ENCODE measurements around the gene YIPF2.
"Not testable (repeated sequence)": the region's sequence is repeated elsewhere in the genome, so short reads cannot be mapped to it uniquely, and the experiment has no call there.

Gene YIPF2

GRCh38 chr19:10928563-10929401 lies at the start of gene YIPF2, which contains the start of gene TIMM29:
Gene YIPF2 (minus strand): TSS chr19:10928639. CDS start chr19:10928410, 229 bp downstream.
Gene TIMM29 (plus strand): TSS chr19:10928811. CDS start chr19:10928823, 12 bp downstream.
- DNase-seq (ENCODE audit: low read depth in 2 of 2) = peak; percentile 97 to 98

- DNase-seq (ENCODE audit: low read depth in 2 of 2) = no peak
Measured at GRCh38 chr19:10977742-10978092, 49.3 kb upstream of the YIPF2 start.

DNA sequence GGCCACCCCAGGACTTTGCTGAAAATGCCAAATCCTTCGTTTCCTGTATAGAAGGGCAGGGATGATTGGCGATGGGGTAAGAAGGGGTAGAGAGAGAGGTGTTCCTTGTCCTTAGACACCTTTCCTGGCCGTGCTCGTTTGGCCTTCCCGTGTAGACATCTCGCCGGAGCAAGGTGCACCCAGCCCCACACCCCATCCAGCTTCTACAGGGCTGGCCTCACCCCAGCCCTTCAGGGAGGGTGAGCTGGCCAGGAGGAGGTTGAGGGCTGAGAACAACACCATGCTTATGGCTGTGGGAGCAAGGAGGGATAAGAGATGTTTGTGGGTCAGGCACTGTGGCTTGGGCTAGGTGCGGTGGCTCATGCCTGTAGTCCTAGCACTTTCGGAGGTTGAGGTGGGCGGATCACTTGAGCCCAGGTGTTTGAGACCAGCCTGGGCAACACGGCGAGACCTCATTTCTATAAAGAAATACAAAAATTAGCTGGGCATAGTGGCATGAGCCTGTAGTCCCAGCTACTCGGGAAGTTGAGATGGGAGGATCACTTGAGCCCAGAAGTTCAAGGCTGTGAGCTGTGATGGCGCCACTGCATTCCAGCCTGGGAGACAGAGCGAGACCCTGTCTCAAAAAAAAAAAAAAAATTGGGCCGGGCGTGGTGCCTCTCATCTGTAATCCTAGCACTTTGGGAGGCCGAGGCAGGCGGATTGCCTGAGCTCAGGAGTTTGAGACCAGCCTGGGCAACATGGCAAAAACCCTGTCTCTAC lies 47.9 kb upstream of the YIPF2 start:
- no peak for DNase-seq (ENCODE audit: low read depth in 2 of 2)

DNA sequence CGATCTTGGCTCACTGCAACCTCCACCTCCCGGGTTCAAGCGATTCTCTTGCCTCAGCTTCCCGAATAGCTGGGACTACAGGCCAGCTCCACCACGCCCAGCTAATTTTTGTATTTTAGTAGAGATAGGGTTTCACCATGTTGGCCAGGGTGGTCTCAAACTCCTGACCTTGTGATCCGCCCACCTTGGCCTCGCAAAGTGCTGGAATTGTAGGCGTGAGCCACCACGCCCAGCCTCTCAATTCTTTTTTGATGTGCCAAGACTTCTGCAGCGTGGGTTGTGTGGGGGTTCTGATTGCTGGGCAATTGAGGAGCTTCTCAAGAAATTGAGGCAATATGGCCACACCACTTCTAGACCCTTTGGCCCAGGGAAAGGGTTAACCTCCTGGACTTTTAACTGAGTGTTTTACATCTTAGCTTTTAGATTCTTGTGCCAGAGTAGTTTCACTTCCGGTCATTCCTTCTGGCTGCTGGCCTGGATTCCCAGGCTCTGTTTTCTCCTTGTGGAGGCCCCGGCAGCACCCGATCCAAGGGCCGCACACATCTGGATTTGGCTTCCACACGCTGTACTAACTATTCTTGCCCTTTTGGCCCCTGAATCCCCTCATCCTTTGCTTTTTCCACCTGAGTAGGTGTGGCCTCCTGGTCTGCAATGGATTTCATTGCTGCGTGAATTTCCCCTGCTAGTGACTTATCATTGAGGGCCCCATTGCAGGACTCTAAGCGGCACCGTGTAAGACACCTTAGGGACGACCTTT lies 47.1 kb upstream of the YIPF2 start:
- no peak for DNase-seq (ENCODE audit: low read depth in 2 of 2)

DNA sequence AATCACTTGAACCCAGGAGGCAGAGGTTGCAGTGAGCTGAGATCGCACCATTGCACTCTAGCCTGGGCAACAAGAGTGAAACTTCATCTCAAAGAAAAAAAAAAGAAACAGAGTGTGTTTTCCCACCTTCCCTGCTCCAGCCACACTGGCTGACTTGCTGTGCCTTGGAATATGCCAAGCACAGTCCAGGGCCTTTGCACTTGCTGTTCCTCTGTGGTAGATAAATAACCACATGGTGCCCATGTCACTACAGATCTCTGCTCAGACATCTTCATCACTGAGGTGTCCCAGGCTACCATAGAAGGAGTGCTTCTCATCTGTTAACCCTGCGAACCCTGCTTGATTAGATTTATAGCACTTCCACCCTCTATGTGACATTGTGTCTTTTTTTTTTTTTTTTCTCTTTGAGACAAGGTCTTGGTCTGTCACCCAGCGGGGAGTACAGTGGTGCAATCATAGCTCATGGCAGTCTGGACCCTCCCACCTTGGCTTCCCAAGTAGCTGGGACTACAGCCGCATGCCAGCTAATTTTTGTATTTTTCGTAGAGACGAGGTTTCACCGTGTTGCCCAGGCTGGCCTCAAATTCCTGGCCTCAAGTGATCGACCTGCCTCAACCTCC lies 42.8 kb upstream of the YIPF2 start:
- DNase-seq (ENCODE audit: low read depth in 2 of 2) = no peak

DNA sequence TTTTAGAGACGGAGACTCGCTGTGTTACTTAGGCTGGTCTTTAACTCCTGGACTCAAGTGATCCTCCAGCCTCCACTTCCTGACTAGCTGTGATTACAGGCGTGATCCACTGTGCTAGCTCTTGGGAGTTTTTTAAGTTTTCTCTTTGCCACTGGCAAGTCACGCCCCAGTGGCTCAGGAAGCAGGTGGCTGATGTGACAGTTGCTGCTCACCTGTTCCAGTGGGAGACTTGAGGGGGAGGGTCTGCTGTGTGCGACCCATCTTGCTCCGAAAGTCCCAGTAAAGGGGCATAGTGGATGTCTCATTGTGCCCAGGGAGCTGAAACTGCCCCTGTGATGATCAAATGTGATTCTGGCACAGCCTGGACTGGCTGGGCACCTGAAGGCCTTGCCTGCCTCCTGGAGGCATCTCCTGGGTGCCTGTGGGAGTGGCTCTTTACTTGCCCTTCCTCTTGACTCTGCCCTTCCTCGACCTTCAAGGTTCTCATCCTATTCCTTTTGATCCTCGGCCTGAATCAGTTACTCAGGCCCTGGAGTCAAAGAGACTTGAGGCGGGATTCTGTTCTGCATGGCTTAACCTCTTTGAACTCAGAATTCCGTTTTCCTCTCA lies 40.2 kb upstream of the YIPF2 start:
- no peak for DNase-seq (ENCODE audit: low read depth in 2 of 2)

DNA sequence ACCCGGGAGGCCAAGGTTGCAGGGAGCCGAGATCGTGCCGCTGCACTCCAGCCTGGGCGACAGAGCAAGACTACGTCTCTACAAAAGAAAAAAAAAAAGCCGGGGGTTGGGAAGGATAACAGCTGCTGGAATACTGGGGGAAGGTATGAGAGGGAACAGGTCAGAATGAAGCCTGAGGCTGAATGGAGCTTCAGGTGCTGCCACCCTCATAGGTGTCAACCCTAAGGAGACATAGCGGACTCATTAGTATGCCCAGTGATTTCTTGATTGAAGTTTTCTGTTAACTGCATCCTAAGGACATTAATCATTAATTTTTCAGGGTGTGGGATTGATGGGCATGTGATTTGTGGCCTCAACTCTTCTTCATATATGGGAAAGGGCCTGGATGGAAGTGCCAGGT lies 38.4 kb upstream of the YIPF2 start:
- no peak for DNase-seq (ENCODE audit: low read depth in 2 of 2)

- DNase-seq (ENCODE audit: low read depth in 2 of 2) = no peak
Measured at GRCh38 chr19:10965398-10965797, 37.0 kb upstream of the YIPF2 start.

DNA sequence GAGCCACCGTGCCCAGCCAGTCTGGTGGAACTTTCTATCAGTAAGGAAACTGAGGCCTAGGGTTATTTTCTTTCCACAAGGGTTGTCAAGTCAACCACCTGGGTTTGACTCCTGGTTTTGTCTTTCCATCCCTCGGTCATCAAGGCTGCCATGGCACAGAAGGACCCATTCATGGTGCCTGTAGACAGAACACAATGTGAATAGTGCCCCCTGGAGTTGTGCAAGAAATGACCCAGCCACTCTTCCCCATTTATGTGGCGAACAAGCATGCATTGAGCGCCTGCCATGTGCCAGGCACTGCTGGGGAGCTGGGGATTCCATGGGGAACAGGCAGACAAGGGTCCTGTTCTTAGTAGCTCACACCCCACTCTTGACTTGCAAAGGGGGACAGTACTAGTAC lies 36.5 kb upstream of the YIPF2 start:
- DNase-seq (ENCODE audit: low read depth in 2 of 2) = no peak

DNA sequence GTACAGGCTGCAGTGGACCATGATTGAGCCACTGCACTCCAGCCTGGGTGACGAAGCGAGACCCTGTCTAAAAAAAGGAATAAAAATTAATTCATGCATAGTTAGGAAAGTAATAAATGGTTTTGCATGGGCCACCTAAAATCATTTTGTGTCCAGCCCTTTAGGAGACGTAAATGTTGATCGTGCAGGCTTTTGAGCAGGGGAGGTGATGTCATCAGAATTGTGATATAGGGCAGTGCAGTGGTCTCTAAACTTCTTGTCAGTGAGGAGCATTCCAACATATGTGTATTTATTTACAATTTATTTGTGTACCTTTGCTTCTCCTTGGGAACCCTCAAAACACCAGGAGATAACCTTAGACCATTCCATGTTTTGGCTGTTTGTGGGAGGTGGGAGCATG lies 35.4 kb upstream of the YIPF2 start:
- no peak for DNase-seq (ENCODE audit: low read depth in 2 of 2)

DNA sequence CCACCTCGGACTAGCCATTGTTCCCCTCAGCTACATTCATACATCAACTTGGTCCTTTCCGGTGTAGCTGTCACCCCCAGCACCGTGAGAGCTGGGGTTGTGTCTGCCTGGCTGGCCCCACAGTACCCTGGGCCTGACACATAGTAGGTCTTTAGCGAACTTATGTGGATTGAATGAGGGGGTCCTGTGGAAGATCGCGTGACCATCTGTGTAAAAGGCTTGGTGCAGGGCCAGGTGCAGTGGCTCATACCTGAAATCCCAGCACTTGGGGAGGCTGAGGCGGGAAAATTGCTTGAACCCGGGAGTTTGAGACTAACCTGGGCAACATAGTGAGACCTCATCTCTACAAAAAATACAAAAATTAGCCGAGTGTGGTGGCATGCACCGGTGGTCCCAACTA lies 34.4 kb upstream of the YIPF2 start:
- no peak for DNase-seq (ENCODE audit: low read depth in 2 of 2)

DNA sequence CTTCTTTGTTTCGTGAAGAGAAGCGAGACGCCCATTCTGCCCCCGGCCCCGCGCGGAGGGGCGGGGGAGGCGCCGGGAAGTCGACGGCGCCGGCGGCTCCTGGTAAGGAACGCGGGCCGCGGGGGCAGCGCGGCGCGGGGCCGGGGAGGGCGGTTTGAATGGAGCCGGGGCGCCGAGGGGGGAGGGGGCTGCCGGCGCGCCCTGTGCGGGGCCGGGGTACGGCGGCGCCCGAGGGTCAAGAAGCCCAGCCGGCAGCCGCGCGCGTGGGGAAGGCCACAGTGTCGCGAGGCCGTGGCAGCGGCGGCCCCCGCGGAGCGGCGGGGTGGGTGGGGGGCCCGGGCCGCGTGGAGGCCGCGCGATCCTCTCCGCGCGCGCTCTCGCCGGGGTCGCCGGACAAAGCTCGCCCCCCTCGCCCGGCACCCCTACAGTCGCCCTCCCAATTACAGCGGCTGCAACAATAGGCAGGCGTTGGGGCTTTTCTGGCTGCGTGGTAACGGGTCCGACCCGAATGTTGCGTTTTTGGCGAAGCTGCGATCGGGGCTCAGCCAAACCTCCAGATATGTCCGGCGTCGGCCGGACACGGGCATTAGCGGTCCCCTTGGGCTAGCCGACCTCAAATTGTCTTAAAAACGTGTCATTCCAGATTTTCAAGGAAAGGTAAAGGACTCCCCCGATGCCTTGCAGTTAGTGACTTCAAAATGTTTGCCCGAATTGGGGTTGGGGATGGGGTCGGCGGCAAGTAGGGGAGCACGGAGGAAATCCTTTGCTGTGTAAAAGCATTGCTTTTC lies 32.8 kb upstream of the YIPF2 start:
- DNase-seq (ENCODE audit: low read depth in 2 of 2) = no peak

DNA sequence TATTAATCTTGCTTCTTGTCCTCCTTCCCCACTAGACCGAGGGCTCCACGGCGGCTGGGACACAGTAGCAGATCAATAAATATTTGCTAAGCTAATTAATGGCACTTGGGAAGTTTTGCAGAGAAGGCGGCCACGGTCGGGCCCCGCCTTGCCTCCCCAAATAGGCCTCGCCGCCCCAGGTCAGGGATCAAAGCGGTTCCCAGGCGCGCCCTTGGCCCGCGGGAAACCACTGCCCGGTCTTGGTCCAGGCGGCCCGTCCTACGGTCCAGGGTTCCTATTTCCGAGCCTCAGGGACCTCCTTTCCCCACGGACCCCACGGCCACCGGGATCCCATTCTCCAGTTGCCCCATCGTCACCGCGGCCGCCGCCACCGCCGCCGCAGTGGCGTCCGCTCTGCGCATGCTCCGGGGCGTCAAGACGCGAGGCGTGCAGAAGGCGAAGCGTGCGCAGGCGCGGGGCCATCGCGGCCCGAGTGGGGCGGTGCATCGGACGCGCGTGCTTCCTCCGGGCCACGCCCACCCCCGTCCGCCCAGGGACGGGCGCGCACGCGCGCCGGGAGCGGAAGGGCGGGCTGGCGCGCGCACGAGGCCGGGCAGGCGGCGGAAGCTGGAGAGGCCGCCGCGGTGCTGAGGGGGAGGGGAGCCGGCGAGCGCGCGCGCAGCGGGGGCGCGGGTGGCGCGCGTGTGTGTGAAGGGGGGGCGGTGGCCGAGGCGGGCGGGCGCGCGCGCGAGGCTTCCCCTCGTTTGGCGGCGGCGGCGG lies 32.1 kb upstream of the YIPF2 start, which contains the start of gene SMARCA4:
SMARCA4 (plus strand) TSS at position 717 of the 759 bp plus-strand sequence. CDS start 23,122 bp downstream, outside the sequence.
- DNase-seq (ENCODE audit: low read depth in 2 of 2) = peak; percentile 93

- DNase-seq (ENCODE audit: low read depth in 2 of 2) = not testable (repeated sequence)
Measured at GRCh38 chr19:10959277-10959968, 31.0 kb upstream of the YIPF2 start.

DNA sequence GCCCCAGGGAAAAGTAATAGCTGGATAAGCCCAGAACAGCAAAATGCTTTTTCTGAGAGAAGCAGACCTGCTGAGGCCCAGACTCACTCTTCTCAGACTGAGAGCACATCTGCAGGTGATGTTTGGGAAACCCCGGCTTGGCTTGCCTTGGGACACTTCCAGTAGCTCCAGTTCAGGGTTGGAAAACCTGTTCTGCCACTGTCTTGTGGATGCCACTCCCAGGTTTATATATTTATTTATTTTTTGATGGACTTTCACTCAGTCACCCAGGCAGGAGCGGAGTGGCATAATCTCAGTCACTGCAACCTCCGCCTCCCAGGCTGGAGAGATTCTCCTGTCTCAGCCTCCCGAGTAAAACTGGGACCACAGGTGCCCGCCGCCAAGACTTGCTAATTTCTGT lies 24.4 kb upstream of the YIPF2 start:
- DNase-seq (ENCODE audit: low read depth in 2 of 2) = no peak

- DNase-seq (ENCODE audit: low read depth in 2 of 2) = no peak
Measured at GRCh38 chr19:10946958-10947657, 18.7 kb upstream of the YIPF2 start.

- no peak for DNase-seq (ENCODE audit: low read depth in 2 of 2)
Measured at GRCh38 chr19:10945264-10945663, 16.8 kb upstream of the YIPF2 start.

- DNase-seq (ENCODE audit: low read depth in 2 of 2) = not testable (repeated sequence)
Measured at GRCh38 chr19:10943412-10943811, 15.0 kb upstream of the YIPF2 start.

All from fibroblast of skin of left quadriceps (primary cell).